Measurements from ENCODE around the gene VKORC1L1. TPM values are rescaled to one million over a fixed set of nuclear protein-coding genes. Genes with fewer than 3 reads are reported as not detected.

The VKORC1L1 gene
- total and polyA plus RNA-seq, 4 donors: 9.8 to 14.6 (median 11.7) TPM

DNA sequence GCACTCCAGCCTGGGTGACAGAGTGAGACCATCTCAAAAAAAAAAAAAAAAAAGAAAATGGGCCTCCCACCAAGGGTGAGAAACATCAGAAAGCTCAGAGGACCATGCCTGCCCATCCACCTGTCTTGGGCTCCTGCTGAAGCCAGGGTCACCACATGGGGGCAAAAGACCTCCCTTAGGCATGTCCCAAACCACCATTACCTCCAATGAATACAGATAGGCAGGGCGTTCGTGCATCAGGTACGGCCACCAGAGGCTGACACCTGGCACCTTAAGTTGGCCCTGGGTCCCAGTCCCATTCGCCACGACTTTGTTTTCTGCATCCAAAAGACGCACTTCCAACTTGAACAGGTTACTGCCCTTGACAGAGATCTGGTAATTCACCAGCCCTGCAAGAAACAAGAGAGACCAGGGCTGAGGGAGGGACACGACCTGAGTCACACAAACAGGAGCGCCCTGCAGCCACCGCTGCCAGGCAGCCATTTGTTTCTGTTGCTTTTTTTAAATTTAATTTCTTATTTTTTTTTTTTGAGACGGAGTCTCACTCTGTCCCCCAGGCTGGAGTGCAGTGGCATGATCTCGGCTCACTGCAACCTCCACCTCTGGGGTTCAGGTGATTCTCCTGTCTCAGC, 103.1 kb downstream of the VKORC1L1 start:
- H3K9ac ChIP-seq (ENCODE audit: low read depth in 1 of 2, low read length in 2 of 2): no peak overlapping the region
- peaks cover 0 to 12% (median 7%) of the 10 kb centered on the region in 4 donors for H3K4me1 ChIP-seq (ENCODE audit: control insufficient read depth in 4 of 4, insufficient read depth in 4 of 4, low read length in 3 of 4)
- no peaks in the 10 kb centered on the region for H3K27me3 ChIP-seq (ENCODE audit: control insufficient read depth in 4 of 4, insufficient read depth in 4 of 4, low read length in 3 of 4)
- no peak overlapping the region for H3K4me3 ChIP-seq (ENCODE audit: low read depth in 1 of 3, low read length in 3 of 3)
- no peaks in the 10 kb centered on the region for H3K9me3 ChIP-seq (ENCODE audit: control insufficient read depth in 4 of 4, low read length in 3 of 4)
- WGBS: 97% methylated on average over 11 of the region's 11 CpGs
- H3K27ac ChIP-seq (ENCODE audit: low read depth in 1 of 2, low read length in 2 of 2): no peak overlapping the region
- TF ChIP-seq YY1 (IDR thresholded peaks at IDR 0.05) (no peak), JUND (IDR thresholded peaks at IDR 0.05) (no peak), EGR1 (IDR thresholded peaks at IDR 0.05; ENCODE audit: low read depth in 2 of 2) (no peak), NR2F2 (IDR thresholded peaks at IDR 0.05) (no peak), HNF4G (IDR thresholded peaks at IDR 0.05) (no peak), RXRA (IDR thresholded peaks at IDR 0.05) (no peak), MAX (IDR thresholded peaks at IDR 0.05) (no peak), SP1 (IDR thresholded peaks at IDR 0.05) (no peak), FOXA1 (IDR thresholded peaks at IDR 0.05) (no peak), FOXA2 (IDR thresholded peaks at IDR 0.05) (no peak), HNF4A (conservative IDR thresholded peaks at IDR 0.05) (no peak), TAF1 (conservative IDR thresholded peaks at IDR 0.05) (no peak), RAD21 (IDR thresholded peaks at IDR 0.05) (no peak), GABPA (IDR thresholded peaks at IDR 0.05 in 1 of 2, conservative IDR thresholded peaks at IDR 0.05 in 1 of 2) (no peak)
- TF ChIP-seq, protein P1, sequence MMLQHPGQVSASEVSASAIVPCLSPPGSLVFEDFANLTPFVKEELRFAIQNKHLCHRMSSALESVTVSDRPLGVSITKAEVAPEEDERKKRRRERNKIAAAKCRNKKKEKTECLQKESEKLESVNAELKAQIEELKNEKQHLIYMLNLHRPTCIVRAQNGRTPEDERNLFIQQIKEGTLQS (IDR thresholded peaks at IDR 0.05): no peak
- TF ChIP-seq, protein P2, sequence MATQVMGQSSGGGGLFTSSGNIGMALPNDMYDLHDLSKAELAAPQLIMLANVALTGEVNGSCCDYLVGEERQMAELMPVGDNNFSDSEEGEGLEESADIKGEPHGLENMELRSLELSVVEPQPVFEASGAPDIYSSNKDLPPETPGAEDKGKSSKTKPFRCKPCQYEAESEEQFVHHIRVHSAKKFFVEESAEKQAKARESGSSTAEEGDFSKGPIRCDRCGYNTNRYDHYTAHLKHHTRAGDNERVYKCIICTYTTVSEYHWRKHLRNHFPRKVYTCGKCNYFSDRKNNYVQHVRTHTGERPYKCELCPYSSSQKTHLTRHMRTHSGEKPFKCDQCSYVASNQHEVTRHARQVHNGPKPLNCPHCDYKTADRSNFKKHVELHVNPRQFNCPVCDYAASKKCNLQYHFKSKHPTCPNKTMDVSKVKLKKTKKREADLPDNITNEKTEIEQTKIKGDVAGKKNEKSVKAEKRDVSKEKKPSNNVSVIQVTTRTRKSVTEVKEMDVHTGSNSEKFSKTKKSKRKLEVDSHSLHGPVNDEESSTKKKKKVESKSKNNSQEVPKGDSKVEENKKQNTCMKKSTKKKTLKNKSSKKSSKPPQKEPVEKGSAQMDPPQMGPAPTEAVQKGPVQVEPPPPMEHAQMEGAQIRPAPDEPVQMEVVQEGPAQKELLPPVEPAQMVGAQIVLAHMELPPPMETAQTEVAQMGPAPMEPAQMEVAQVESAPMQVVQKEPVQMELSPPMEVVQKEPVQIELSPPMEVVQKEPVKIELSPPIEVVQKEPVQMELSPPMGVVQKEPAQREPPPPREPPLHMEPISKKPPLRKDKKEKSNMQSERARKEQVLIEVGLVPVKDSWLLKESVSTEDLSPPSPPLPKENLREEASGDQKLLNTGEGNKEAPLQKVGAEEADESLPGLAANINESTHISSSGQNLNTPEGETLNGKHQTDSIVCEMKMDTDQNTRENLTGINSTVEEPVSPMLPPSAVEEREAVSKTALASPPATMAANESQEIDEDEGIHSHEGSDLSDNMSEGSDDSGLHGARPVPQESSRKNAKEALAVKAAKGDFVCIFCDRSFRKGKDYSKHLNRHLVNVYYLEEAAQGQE (IDR thresholded peaks at IDR 0.05): no peak
- TF ChIP-seq, protein P3, sequence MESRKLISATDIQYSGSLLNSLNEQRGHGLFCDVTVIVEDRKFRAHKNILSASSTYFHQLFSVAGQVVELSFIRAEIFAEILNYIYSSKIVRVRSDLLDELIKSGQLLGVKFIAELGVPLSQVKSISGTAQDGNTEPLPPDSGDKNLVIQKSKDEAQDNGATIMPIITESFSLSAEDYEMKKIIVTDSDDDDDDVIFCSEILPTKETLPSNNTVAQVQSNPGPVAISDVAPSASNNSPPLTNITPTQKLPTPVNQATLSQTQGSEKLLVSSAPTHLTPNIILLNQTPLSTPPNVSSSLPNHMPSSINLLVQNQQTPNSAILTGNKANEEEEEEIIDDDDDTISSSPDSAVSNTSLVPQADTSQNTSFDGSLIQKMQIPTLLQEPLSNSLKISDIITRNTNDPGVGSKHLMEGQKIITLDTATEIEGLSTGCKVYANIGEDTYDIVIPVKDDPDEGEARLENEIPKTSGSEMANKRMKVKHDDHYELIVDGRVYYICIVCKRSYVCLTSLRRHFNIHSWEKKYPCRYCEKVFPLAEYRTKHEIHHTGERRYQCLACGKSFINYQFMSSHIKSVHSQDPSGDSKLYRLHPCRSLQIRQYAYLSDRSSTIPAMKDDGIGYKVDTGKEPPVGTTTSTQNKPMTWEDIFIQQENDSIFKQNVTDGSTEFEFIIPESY (IDR thresholded peaks at IDR 0.05): no peak
- TF ChIP-seq, protein P4, sequence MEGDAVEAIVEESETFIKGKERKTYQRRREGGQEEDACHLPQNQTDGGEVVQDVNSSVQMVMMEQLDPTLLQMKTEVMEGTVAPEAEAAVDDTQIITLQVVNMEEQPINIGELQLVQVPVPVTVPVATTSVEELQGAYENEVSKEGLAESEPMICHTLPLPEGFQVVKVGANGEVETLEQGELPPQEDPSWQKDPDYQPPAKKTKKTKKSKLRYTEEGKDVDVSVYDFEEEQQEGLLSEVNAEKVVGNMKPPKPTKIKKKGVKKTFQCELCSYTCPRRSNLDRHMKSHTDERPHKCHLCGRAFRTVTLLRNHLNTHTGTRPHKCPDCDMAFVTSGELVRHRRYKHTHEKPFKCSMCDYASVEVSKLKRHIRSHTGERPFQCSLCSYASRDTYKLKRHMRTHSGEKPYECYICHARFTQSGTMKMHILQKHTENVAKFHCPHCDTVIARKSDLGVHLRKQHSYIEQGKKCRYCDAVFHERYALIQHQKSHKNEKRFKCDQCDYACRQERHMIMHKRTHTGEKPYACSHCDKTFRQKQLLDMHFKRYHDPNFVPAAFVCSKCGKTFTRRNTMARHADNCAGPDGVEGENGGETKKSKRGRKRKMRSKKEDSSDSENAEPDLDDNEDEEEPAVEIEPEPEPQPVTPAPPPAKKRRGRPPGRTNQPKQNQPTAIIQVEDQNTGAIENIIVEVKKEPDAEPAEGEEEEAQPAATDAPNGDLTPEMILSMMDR (IDR thresholded peaks at IDR 0.05; ENCODE audit: low read depth, low read length, missing input control): no peak
- H3K36me3 ChIP-seq (ENCODE audit: control insufficient read depth in 4 of 4, insufficient read depth in 3 of 4, low read depth in 1 of 4, low read length in 3 of 4): peaks cover 15 to 61% (median 34%) of the 10 kb centered on the region in 4 donors
- DNase-seq (ENCODE audit: low spot score): no peak
